Aortic smooth muscle cell (primary cell): ENCODE data around the gene TECPR1. TPM values are rescaled to one million over a fixed set of nuclear protein-coding genes. Genes with fewer than 3 reads are reported as not detected.

Source experiments
- total RNA-seq: library from RNA; depleted of rRNA; stranded (reverse); fragments of >200 nt; gene quantifications from 2 replicates; pipeline ENCODE4 v1.2.3, GENCODE V29; 2014

The TECPR1 gene
- 20.5 and 21.4 TPM in 2 replicates for total RNA-seq

GRCh38 chr7:98251601-98252424 is at the start of gene TECPR1:
Gene TECPR1 (minus strand): TSS chr7:98252232. CDS start chr7:98246146, 6,086 bp downstream.

GRCh38 chr7:98280791-98281756 is 29.0 kb upstream of the TECPR1 start, which contains the start of gene BRI3:
Gene BRI3 (plus strand): TSS chr7:98281686. CDS start chr7:98281796, 110 bp downstream.

GRCh38 chr7:98211221-98211675 is 40.8 kb downstream of the TECPR1 start, which contains the start of gene BHLHA15:
Gene BHLHA15 (plus strand): TSS chr7:98211439. CDS start chr7:98212310, 871 bp downstream.

Other genes starting within 250 kb of the TECPR1 start
- 7.2 and 7.4 TPM in 2 replicates for gene LMTK2, start 145.4 kb downstream of the TECPR1 start, total RNA-seq
- gene BHLHA15, start 40.8 kb downstream of the TECPR1 start, total RNA-seq, result 0.13 and 0.19 TPM in 2 replicates
- gene BRI3, start 29.5 kb upstream of the TECPR1 start, total RNA-seq, result 120 and 135 TPM in 2 replicates
- gene BAIAP2L1, start 148.9 kb upstream of the TECPR1 start, total RNA-seq, result 0.62 and 0.92 TPM in 2 replicates